ENCODE results near the gene TRIM69.
A peak's percentile ranks its signal among the peaks of the same experiment; 100 is the strongest.
"Not testable (repeated sequence)": the region's sequence is repeated elsewhere in the genome, so short reads cannot be mapped to it uniquely, and the experiment has no call there.

The TRIM69 gene, protein sequence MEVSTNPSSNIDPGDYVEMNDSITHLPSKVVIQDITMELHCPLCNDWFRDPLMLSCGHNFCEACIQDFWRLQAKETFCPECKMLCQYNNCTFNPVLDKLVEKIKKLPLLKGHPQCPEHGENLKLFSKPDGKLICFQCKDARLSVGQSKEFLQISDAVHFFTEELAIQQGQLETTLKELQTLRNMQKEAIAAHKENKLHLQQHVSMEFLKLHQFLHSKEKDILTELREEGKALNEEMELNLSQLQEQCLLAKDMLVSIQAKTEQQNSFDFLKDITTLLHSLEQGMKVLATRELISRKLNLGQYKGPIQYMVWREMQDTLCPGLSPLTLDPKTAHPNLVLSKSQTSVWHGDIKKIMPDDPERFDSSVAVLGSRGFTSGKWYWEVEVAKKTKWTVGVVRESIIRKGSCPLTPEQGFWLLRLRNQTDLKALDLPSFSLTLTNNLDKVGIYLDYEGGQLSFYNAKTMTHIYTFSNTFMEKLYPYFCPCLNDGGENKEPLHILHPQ

DNA sequence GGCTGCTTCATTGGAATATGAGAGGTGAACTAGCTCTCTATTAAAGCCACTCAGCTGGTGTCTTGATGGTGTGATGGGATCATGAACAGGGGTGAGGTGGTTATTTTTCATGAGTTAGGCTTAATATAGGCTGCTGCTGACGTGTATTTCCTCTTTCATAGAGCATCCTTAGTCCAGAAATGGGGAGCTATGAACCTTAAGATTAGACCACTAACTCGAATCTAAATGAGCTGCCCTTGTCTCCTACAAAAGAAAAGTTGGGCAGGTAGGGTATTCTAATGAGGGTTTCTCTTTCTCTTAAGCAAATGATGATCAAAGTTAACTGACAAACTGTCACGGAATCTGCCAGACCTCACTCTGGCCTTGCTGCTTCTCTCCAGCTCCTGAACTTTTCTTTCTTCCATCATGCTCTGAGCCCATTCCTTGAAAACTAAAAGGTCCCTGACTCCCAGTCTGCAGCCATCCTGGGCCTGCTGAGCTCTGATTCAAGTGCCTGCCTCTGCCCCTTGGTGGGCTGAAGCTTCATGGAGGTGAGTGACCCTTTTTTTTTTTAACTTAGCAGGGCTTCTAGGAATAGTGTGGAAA lies at the start of gene TRIM69:
TRIM69 (plus strand) TSS at position 348 of the 585 bp plus-strand sequence; CDS start at position 525, 177 bp downstream.
- DNase-seq (ENCODE audit: low read depth in 3 of 3) = no peak

- DNase-seq (ENCODE audit: low read depth in 3 of 3) = not testable (repeated sequence)
Observed at GRCh38 chr15:44689318-44689717, 47.0 kb upstream of the TRIM69 start.

DNA sequence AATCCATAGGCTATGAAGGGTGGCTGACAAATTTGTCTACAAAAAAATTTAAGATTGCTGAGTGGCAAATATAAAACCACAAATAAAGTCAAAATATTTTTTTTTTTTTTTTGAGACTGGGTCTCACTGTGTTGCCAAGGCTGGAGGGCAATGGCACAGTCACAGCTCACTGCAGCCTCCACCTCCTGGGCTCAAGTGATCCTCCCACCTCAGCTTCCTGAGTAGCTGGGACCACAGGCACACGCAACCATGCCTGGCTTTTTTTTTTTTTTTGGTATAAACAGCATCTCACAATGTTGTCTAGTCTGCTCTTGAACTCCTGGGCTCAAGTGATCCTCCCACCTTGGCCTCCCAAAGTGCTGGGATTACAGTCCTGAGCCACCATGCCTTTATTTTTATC lies 46.1 kb upstream of the TRIM69 start:
- not testable (repeated sequence) for DNase-seq (ENCODE audit: low read depth in 3 of 3)

GRCh38 chr15:44692659-44693058 lies 43.7 kb upstream of the TRIM69 start:
- no peak for DNase-seq (ENCODE audit: low read depth in 3 of 3)

DNA sequence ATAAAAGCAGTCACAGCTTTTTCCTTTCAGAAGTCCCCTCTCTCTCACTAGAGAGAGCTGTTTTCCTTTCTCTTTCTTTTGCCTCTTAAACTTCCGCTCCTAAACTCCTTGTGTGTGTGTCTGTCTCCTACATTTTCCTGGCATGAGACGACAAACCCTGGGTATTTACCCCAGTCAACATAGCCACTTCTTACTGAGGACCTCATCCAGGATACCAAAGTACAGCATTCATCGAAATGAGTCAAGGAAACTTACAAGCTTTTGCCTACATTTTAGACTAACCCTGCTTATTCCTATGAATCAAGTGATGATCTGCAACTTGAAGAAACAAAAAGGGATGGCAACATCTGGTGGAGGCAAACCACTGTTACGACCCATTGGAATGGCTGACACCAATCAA lies 41.9 kb upstream of the TRIM69 start:
- DNase-seq (ENCODE audit: low read depth in 3 of 3) = no peak

DNA sequence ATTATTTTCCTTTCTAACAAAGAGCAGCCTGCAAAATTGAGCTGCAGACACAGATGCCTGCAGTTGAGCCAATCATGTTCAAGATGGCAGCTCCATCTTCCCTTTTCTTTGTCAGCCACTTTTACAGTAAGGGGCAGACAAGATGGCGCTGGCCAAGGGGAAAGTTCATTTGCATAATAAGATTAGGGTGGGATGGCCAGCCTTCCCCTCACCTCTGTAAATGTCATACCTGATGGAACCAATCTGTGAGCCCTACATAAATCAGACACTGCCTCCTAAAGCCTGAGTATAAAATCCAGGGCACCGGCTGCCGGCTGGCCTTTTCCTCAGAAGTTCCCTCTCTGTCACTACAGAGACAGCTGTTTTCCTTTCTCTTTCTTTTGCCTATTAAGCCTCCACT lies 41.0 kb upstream of the TRIM69 start:
- no peak for DNase-seq (ENCODE audit: low read depth in 3 of 3)

DNA sequence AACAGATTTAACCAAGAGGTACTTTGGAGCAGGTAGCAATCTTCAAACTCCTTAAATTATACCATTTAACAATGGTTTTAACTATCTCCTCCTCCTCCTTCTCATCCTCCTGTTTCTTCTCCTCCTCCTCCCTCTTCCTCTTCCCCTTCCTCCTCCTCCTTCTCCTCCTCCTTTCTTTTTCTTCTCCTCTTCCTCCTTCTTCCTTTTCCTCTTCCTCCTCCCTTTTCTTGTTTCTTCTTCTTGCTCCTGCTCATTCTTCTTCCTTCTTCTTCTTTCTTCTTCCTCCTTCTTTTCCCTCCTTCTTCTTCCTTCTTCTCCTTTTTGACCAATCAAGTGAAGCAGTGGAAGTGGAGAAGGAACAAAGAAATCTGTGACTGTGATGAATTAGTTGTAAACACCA lies 39.3 kb upstream of the TRIM69 start:
- DNase-seq (ENCODE audit: low read depth in 3 of 3) = no peak

GRCh38 chr15:44698641-44699040 lies 37.7 kb upstream of the TRIM69 start:
- no peak for DNase-seq (ENCODE audit: low read depth in 3 of 3)

DNA sequence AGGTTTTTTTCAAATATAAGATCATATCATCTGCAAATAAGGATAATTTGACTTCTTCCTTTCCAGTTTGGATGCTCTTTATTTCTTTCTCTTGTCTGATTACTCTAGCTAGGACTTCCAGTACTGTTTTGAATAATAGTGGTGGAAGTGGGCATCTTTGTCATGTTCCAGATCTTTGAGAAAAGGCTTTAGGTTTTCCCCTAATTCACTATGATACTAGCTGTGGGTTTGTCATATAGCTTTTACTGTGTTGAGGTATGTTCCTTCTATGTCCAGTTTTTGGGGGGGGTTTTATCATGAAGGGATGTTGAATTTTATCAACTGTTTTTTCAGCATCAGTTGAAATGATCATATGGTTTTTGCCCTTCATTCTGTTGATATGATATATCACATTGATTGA lies 35.7 kb upstream of the TRIM69 start:
- not testable (repeated sequence) for DNase-seq (ENCODE audit: low read depth in 3 of 3)

DNA sequence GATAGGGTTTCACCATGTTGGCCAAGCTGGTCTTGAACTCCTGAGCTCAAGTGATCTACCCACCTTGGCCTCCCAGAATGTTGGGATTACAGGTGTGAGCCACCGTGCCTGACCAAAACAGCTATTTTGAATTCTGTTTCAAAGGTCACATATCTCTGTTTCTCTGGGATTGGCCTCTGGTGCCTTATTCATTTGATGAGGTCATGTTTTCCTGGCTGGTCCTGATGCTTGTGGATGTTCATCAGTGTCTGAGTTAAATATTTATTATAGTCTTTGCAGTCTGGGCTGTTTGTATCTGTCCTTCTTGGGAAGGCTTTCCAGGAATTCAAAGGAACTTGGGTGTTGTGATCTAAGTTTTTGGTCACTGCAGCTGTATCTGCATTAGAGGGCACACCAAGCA lies 30.3 kb upstream of the TRIM69 start:
- DNase-seq (ENCODE audit: low read depth in 3 of 3) = no peak

DNA sequence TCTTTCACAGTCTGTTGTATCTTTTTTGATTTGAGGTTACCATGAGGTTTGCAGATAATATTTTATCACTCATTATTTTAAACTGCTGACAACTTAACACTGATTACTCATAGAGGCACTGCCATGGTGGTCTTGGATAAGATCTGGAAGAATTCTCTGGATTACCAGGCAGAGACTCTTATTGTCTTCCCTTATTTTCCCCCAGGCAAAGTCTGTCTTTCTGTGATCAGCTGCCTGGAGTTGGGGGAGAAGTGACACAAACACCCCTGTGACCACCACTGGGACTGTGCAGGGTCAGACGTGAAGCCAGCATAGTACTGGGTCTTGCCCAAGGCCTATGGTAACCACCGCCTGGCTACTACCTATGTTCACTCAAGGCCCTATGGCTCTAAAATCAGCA lies 29.9 kb upstream of the TRIM69 start:
- DNase-seq (ENCODE audit: low read depth in 3 of 3) = no peak

DNA sequence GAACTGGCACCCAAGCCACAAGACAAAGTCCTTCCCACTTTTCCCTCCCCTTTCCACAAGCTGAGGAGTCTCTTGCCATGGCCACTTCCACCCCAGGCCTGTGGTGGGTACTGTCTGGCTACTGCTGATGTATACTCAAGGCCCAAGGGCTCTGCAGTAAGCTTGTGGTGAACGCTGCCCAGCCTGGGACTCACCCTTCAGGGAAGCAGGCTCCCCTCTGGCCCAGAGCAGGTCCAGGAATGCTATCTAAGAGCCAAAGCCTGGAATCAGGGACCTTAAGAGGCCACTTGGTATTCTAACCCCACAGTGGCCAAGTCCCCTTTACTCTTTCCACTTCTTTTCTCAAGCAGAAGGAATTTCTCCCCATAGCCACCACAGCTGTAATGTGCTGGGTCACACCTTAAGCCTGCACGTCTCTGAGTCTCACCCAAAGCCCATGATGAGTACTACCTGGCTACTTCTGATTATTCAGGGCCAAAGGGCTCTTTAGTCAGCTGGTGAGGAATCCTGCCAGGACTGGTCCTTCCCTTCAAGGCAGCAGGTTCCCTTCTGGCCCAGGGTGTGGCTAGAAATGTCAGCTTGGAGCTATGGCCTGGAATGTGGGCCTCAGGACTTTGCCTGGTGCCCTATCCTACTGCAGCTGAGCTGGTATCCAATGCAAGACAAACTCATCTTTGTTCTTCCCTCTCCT lies 29.2 kb upstream of the TRIM69 start:
- DNase-seq (ENCODE audit: low read depth in 3 of 3) = no peak

GRCh38 chr15:44710236-44711095 lies 25.9 kb upstream of the TRIM69 start:
- DNase-seq (ENCODE audit: low read depth in 3 of 3) = no peak

DNA sequence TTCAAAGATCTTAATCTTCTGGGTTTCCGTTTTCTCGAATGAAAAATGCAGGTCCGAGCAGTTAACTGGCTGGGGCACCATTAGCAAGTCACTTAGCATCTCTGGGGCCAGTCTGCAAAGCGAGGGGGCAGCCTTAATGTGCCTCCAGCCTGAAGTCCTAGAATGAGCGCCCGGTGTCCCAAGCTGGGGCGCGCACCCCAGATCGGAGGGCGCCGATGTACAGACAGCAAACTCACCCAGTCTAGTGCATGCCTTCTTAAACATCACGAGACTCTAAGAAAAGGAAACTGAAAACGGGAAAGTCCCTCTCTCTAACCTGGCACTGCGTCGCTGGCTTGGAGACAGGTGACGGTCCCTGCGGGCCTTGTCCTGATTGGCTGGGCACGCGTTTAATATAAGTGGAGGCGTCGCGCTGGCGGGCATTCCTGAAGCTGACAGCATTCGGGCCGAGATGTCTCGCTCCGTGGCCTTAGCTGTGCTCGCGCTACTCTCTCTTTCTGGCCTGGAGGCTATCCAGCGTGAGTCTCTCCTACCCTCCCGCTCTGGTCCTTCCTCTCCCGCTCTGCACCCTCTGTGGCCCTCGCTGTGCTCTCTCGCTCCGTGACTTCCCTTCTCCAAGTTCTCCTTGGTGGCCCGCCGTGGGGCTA lies 25.1 kb upstream of the TRIM69 start, which contains the start of the genes B2M and PATL2:
B2M (plus strand) TSS at position 422 of the 647 bp plus-strand sequence; CDS start at position 452, 30 bp downstream.
PATL2 (minus strand) TSS at position 228 of the 647 bp plus-strand sequence. CDS start 34,833 bp downstream, outside the sequence.
- DNase-seq (ENCODE audit: low read depth in 3 of 3) = peak; percentile 91 to 93 (median 92)

DNA sequence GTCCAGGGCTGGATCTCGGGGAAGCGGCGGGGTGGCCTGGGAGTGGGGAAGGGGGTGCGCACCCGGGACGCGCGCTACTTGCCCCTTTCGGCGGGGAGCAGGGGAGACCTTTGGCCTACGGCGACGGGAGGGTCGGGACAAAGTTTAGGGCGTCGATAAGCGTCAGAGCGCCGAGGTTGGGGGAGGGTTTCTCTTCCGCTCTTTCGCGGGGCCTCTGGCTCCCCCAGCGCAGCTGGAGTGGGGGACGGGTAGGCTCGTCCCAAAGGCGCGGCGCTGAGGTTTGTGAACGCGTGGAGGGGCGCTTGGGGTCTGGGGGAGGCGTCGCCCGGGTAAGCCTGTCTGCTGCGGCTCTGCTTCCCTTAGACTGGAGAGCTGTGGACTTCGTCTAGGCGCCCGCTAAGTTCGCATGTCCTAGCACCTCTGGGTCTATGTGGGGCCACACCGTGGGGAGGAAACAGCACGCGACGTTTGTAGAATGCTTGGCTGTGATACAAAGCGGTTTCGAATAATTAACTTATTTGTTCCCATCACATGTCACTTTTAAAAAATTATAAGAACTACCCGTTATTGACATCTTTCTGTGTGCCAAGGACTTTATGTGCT lies 24.5 kb upstream of the TRIM69 start:
- DNase-seq (ENCODE audit: low read depth in 3 of 3) = peak in 2 of 3 experiments; percentile 36 to 57

DNA sequence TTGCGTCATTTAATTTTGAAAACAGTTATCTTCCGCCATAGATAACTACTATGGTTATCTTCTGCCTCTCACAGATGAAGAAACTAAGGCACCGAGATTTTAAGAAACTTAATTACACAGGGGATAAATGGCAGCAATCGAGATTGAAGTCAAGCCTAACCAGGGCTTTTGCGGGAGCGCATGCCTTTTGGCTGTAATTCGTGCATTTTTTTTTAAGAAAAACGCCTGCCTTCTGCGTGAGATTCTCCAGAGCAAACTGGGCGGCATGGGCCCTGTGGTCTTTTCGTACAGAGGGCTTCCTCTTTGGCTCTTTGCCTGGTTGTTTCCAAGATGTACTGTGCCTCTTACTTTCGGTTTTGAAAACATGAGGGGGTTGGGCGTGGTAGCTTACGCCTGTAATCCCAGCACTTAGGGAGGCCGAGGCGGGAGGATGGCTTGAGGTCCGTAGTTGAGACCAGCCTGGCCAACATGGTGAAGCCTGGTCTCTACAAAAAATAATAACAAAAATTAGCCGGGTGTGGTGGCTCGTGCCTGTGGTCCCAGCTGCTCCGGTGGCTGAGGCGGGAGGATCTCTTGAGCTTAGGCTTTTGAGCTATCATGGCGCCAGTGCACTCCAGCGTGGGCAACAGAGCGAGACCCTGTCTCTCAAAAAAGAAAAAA lies 23.9 kb upstream of the TRIM69 start:
- peak; percentile 56 to 64 (median 62) for DNase-seq (ENCODE audit: low read depth in 3 of 3)

DNA sequence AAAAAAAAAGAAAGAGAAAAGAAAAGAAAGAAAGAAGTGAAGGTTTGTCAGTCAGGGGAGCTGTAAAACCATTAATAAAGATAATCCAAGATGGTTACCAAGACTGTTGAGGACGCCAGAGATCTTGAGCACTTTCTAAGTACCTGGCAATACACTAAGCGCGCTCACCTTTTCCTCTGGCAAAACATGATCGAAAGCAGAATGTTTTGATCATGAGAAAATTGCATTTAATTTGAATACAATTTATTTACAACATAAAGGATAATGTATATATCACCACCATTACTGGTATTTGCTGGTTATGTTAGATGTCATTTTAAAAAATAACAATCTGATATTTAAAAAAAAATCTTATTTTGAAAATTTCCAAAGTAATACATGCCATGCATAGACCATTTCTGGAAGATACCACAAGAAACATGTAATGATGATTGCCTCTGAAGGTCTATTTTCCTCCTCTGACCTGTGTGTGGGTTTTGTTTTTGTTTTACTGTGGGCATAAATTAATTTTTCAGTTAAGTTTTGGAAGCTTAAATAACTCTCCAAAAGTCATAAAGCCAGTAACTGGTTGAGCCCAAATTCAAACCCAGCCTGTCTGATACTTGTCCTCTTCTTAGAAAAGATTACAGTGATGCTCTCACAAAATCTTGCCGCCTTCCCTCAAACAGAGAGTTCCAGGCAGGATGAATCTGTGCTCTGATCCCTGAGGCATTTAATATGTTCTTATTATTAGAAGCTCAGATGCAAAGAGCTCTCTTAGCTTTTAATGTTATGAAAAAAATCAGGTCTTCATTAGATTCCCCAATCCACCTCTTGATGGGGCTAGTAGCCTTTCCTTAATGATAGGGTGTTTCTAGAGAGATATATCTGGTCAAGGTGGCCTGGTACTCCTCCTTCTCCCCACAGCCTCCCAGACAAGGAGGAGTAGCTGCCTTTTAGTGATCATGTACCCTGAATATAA lies 23.0 kb upstream of the TRIM69 start:
- no peak for DNase-seq (ENCODE audit: low read depth in 3 of 3)

GRCh38 chr15:44715142-44715796 lies 21.1 kb upstream of the TRIM69 start:
- no peak for DNase-seq (ENCODE audit: low read depth in 3 of 3)
